Mucosa of descending colon (tissue), 3 donors: ENCODE data around the gene ZNF48. TPM values are rescaled to one million over a fixed set of nuclear protein-coding genes. Genes with fewer than 3 reads are reported as not detected.
A peak's percentile ranks its signal among the peaks of the same experiment; 100 is the strongest.

Experiments used
- ATAC-seq: fragments of 200-7000 bp; cut with Tn5 transposase; one replicate; pipeline ENCODE4 v1.9.1; 2020; ENCODE audit warnings: mild to moderate bottlenecking, moderate library complexity
- DNase-seq, 3 donors: peaks; one replicate each; pipeline ENCODE4 v3.0.0-alpha.2; 2020
- H3K36me3 ChIP-seq: fragments of 200-600 bp; one replicate; pipeline ENCODE4 v1.8.0; 2021; ENCODE audit warnings: low read depth, mild to moderate bottlenecking
- H3K4me1 ChIP-seq: fragments of 200-600 bp; one replicate; pipeline ENCODE4 v1.8.0; 2021; ENCODE audit warnings: low read depth, mild to moderate bottlenecking
- H3K4me3 ChIP-seq: fragments of 200-600 bp; one replicate; pipeline ENCODE4 v1.8.0; 2021; ENCODE audit warnings: mild to moderate bottlenecking
- H3K9me3 ChIP-seq: fragments of 200-600 bp; one replicate; pipeline ENCODE4 v1.8.0; 2021; ENCODE audit warnings: mild to moderate bottlenecking
- intact Hi-C, 2 donors: fragments of 100-400 bp; cut with DNase I in 1 of 2; cut with micrococcal nuclease in 1 of 2; formaldehyde crosslinking; loops; one replicate each; pipeline versions ENCODE4 v1.11.0 to v1.11.1; 2022; cut with DNase I, micrococcal nuclease
- long read RNA-seq, 2 donors: library from polyadenylated mRNA; unstranded; transcript quantifications; one replicate each; pipeline ENCODE4 v2.0.0, GENCODE V29; 2019 to 2021
- total RNA-seq, 3 donors: library from RNA; stranded (reverse); fragmentation: NEBNext Ultra II Directional in 2 of 3; extraction: Animal tissue kit (Norgen Biotek cat#: 25700) in 2 of 3; gene quantifications; one replicate each; pipeline versions ENCODE4 v1.2.1 to v1.2.4, GENCODE V29; 2021 to 2023
- TF ChIP-seq, protein P1 (sequence below): fragments of 200-600 bp; IDR thresholded peaks from one replicate; pipeline ENCODE4 v1.8.0; 2022; ENCODE audit warnings: antibody characterized with exemption, mild to moderate bottlenecking
- donor health status: DM: no; HTN: no; CAD: no; lungs with moderate emphysema.
- donor health status: DM: no; HTN: no; CAD: no.
- donor health status: DM: no; HTN: yes; CAD: no.

Gene ZNF48
- 10 to 100 TPM in 1 of 3 donors, 1 to 10 TPM in 2; 6.5 to 13.7 (median 6.6) TPM for total RNA-seq
- long read RNA-seq, donor 1, transcript ZNF48-203 (3 exons, 912 nt): major isoform, 10 of 21 reads
- long read RNA-seq, donor 1, transcript ZNF48-201 (2 exons, 3,234 nt): minor isoform, 5 of 21 reads
- long read RNA-seq, donor 1, partial matches to known transcripts: 0 of 21 reads
- long read RNA-seq, donor 1, other reads (novel, unspliced or antisense): 6 of 21 reads
- long read RNA-seq, donor 2: 0 reads

- peak within 1 kb of the TSS; percentile 72 for H3K4me3 ChIP-seq
- TF ChIP-seq, protein P1, sequence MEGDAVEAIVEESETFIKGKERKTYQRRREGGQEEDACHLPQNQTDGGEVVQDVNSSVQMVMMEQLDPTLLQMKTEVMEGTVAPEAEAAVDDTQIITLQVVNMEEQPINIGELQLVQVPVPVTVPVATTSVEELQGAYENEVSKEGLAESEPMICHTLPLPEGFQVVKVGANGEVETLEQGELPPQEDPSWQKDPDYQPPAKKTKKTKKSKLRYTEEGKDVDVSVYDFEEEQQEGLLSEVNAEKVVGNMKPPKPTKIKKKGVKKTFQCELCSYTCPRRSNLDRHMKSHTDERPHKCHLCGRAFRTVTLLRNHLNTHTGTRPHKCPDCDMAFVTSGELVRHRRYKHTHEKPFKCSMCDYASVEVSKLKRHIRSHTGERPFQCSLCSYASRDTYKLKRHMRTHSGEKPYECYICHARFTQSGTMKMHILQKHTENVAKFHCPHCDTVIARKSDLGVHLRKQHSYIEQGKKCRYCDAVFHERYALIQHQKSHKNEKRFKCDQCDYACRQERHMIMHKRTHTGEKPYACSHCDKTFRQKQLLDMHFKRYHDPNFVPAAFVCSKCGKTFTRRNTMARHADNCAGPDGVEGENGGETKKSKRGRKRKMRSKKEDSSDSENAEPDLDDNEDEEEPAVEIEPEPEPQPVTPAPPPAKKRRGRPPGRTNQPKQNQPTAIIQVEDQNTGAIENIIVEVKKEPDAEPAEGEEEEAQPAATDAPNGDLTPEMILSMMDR: peak; percentile 44
- H3K9me3 ChIP-seq: no peaks in the 10 kb centered on the region
- H3K36me3 ChIP-seq: no peaks in the 10 kb centered on the region
- ATAC-seq: peak; percentile 92
- peaks cover 13% of the 10 kb centered on the region for H3K4me1 ChIP-seq
- intact Hi-C loops: no loop called here
- DNase-seq: peak; percentile 86 to 90 (median 88)
Observed at GRCh38 chr16:30395155-30395991, at the start of gene ZNF48. ZNF48 (plus strand) TSS chr16:30395420; CDS start chr16:30395795, 375 bp downstream.

- no peak for ATAC-seq
- no peaks in the 10 kb centered on the region for H3K4me1 ChIP-seq
- intact Hi-C loops: no loop called here
- no peaks in the 10 kb centered on the region for H3K9me3 ChIP-seq
- H3K36me3 ChIP-seq: no peaks in the 10 kb centered on the region
- peak in 1 of 3 donors; percentile 4 for DNase-seq
- TF ChIP-seq, protein P1: no peak
- H3K4me3 ChIP-seq: no peak overlapping the region
Observed at GRCh38 chr16:30346286-30346685, 48.9 kb upstream of the ZNF48 start.

DNA sequence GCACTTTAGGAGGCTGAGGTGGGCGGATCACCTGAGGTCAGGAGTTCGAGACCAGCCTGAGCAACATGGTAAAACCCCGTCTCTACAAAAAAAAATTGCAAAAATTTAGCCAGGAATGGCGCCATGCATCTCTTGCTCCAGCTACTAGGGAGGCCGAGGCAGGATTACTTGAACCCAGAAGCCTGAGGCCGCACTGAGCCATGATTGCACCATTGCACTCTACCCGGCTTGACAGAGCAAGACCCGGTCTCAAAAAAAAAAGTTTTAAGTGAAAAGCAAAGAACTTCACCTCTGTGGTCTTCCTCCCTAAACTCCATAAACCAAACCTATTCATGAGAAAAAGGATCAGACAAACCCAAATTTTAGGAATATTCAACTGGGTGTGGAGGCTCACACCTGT lies 47.1 kb upstream of the ZNF48 start:
- Histone ChIP-seq H3K9me3 (no peaks in the 10 kb centered on the region), H3K4me3 (no peak overlapping the region), H3K4me1 (no peaks in the 10 kb centered on the region), H3K36me3 (peaks cover 6% of the 10 kb centered on the region)
- DNase-seq: peak in 1 of 3 donors; percentile 7
- intact Hi-C loops: no loop called here
- ATAC-seq: no peak
- TF ChIP-seq, protein P1: no peak

DNA sequence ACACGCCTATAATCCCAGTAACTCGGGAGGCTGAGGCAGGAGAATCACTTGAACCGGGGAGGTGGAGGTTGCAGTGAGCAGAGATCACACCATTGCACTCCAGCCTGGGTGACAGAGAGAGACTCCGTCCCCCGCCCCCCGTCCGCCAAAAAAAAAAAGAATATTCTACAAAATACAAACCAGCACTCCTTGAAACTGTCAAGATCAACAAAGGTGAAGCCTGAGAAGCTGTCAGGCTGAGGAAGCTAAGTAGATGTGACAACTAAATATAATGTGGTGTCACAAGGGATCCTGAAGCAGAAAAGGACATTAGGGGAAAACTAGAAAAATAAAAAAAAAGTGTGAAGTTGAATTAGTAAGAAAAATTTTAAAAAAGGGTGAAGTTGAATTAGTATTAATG lies 46.3 kb upstream of the ZNF48 start:
- no peaks in the 10 kb centered on the region for H3K9me3 ChIP-seq
- peaks cover 4% of the 10 kb centered on the region for H3K4me1 ChIP-seq
- no peak overlapping the region for H3K4me3 ChIP-seq
- TF ChIP-seq, protein P1: no peak
- intact Hi-C loops: no loop called here
- no peak for ATAC-seq
- H3K36me3 ChIP-seq: peaks cover 6% of the 10 kb centered on the region
- peak in 1 of 3 donors; percentile 7 for DNase-seq

- Histone ChIP-seq H3K4me3 (no peak overlapping the region), H3K4me1 (peaks cover 10% of the 10 kb centered on the region), H3K9me3 (no peaks in the 10 kb centered on the region), H3K36me3 (peaks cover 6% of the 10 kb centered on the region)
- intact Hi-C loops: no loop called here
- DNase-seq (peak in 2 of 3 donors; percentile 16 to 34), ATAC-seq (no peak)
- TF ChIP-seq, protein P1: no peak
Observed at GRCh38 chr16:30349675-30350074, 45.5 kb upstream of the ZNF48 start.
